Chondrocyte (in vitro differentiated cells): ENCODE data around the gene ACSM3. TPM values are rescaled to one million over a fixed set of nuclear protein-coding genes. Genes with fewer than 3 reads are reported as not detected.
"Not testable (repeated sequence)": the region's sequence is repeated elsewhere in the genome, so short reads cannot be mapped to it uniquely, and the experiment has no call there.

Source experiments
- DNase-seq: peaks from one replicate; pipeline ENCODE4 v3.0.0; 2021; ENCODE audit warnings: mixed read lengths, low spot score
- H3K27ac Mint-ChIP-seq: one replicate; pipeline ENCODE4 v1.8.0; 2021; ENCODE audit warnings: mild to moderate bottlenecking, moderate library complexity, mixed read lengths; ENCODE audit not compliant: unreplicated experiment
- H3K27me3 Mint-ChIP-seq: 2 replicates; pipeline ENCODE4 v1.8.0; 2021; ENCODE audit warnings: low read depth, mixed read lengths
- H3K36me3 Mint-ChIP-seq: 2 replicates; pipeline ENCODE4 v1.8.0; 2021; ENCODE audit warnings: low read depth, mixed read lengths
- H3K4me1 Mint-ChIP-seq: 2 replicates; pipeline ENCODE4 v1.8.0; 2021; ENCODE audit warnings: low read depth, mild to moderate bottlenecking, mixed read lengths
- H3K4me3 Mint-ChIP-seq: one replicate; pipeline ENCODE4 v1.8.0; 2021; ENCODE audit warnings: mild to moderate bottlenecking, moderate library complexity, mixed read lengths; ENCODE audit not compliant: unreplicated experiment
- H3K9me3 Mint-ChIP-seq: 2 replicates; pipeline ENCODE4 v1.8.0; 2021; ENCODE audit warnings: low read depth, mixed read lengths
- long read RNA-seq: library from polyadenylated mRNA; stranded (forward); transcript quantifications from one replicate; pipeline ENCODE4 v2.0.0, GENCODE V29; 2021
- total RNA-seq: library from RNA; stranded (reverse); gene quantifications from 3 replicates; pipeline ENCODE4 v1.2.1, GENCODE V29; 2021
- TF ChIP-seq, protein P1 (sequence below): fragments of 200-600 bp; sonication (generic); IDR thresholded peaks from 2 replicates; pipeline ENCODE4 v1.5.0; 2021; ENCODE audit warnings: antibody characterized with exemption, mild to moderate bottlenecking, moderate library complexity

Gene ACSM3
- total RNA-seq = 0.48 to 2.0 TPM (median 1.9 TPM) in 3 replicates
- long read RNA-seq, partial matches to known transcripts = 0 of 10 reads
- long read RNA-seq, other reads (novel, unspliced or antisense) = 9 of 10 reads

GRCh38 chr16:20763461-20764232, at the start of gene ACSM3:
ACSM3 (plus strand) TSS chr16:20764014; CDS start chr16:20770035, 6,021 bp downstream.
- Mint-ChIP-seq H3K4me1 (peaks cover 12% of the 10 kb centered on the region), H3K9me3 (peaks cover 8% of the 10 kb centered on the region), H3K27me3 (peaks cover 13% of the 10 kb centered on the region), H3K4me3 (peak within 1 kb of the TSS; percentile 82), H3K27ac (peak within 1 kb of the TSS; percentile 84), H3K36me3 (no peaks in the 10 kb centered on the region)
- TF ChIP-seq, protein P1, sequence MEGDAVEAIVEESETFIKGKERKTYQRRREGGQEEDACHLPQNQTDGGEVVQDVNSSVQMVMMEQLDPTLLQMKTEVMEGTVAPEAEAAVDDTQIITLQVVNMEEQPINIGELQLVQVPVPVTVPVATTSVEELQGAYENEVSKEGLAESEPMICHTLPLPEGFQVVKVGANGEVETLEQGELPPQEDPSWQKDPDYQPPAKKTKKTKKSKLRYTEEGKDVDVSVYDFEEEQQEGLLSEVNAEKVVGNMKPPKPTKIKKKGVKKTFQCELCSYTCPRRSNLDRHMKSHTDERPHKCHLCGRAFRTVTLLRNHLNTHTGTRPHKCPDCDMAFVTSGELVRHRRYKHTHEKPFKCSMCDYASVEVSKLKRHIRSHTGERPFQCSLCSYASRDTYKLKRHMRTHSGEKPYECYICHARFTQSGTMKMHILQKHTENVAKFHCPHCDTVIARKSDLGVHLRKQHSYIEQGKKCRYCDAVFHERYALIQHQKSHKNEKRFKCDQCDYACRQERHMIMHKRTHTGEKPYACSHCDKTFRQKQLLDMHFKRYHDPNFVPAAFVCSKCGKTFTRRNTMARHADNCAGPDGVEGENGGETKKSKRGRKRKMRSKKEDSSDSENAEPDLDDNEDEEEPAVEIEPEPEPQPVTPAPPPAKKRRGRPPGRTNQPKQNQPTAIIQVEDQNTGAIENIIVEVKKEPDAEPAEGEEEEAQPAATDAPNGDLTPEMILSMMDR = no peak
- no peak for DNase-seq

- not testable (repeated sequence) for H3K4me1 Mint-ChIP-seq, H3K27ac Mint-ChIP-seq, DNase-seq, H3K4me3 Mint-ChIP-seq, H3K27me3 Mint-ChIP-seq, H3K9me3 Mint-ChIP-seq, H3K36me3 Mint-ChIP-seq
Observed at GRCh38 chr16:20717718-20718117, 46.1 kb upstream of the ACSM3 start.

DNA sequence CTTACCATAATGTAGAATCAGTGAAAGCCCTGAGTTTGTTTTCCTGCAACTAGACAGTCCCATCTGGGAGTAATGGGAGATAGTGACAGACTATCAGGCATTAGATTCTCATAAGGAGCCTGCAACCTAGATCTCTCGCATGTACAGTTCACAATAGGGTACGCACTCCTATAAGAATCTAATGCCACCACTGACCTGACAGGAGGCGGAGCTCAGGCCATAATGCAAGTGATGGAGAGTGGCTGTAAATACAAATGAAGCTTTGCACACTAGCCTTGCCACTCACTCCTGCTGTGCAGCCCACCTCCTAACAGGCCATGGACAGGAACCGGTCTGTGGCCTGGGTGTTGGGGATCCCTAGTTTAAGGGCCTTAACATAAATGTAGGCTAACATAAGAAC, 43.6 kb upstream of the ACSM3 start:
- Mint-ChIP-seq H3K4me3 (no peak overlapping the region), H3K27me3 (no peaks in the 10 kb centered on the region), H3K36me3 (no peaks in the 10 kb centered on the region), H3K4me1 (no peaks in the 10 kb centered on the region), H3K27ac (no peak overlapping the region), H3K9me3 (peaks cover 8% of the 10 kb centered on the region)
- DNase-seq = no peak
- TF ChIP-seq, protein P1 = no peak

- DNase-seq = no peak
- H3K9me3 Mint-ChIP-seq = peaks cover 2% of the 10 kb centered on the region
- H3K27ac Mint-ChIP-seq = no peak overlapping the region
- H3K4me1 Mint-ChIP-seq = no peaks in the 10 kb centered on the region
- TF ChIP-seq, protein P1 = no peak
- no peak overlapping the region for H3K4me3 Mint-ChIP-seq
- no peaks in the 10 kb centered on the region for H3K36me3 Mint-ChIP-seq
- no peaks in the 10 kb centered on the region for H3K27me3 Mint-ChIP-seq
Observed at GRCh38 chr16:20726661-20727060, 37.2 kb upstream of the ACSM3 start.

GRCh38 chr16:20727181-20727580, 36.6 kb upstream of the ACSM3 start:
- no peaks in the 10 kb centered on the region for H3K36me3 Mint-ChIP-seq
- H3K4me1 Mint-ChIP-seq = no peaks in the 10 kb centered on the region
- TF ChIP-seq, protein P1 = no peak
- H3K27me3 Mint-ChIP-seq = no peaks in the 10 kb centered on the region
- peaks cover 2% of the 10 kb centered on the region for H3K9me3 Mint-ChIP-seq
- H3K27ac Mint-ChIP-seq = no peak overlapping the region
- H3K4me3 Mint-ChIP-seq = no peak overlapping the region
- DNase-seq = no peak

DNA sequence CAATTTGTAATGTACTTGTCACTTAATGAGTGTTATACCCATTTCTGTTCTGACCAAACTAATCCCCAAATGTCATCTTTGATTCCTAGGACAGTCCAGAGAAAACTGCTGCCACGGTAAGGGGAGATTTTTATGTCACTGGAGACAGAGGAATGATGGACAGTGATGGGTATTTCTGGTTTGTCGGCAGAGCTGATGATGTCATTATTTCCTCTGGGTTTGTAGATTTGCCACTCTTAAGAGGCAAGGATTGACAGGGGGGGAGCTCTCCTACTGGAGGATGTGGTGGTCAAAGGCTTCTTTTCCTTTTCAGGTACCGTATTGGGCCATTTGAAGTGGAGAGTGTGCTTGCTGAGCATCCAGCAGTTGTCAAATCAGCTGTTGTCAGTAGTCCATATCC, 34.7 kb upstream of the ACSM3 start:
- DNase-seq = no peak
- TF ChIP-seq, protein P1 = no peak
- Mint-ChIP-seq H3K27me3 (no peaks in the 10 kb centered on the region), H3K36me3 (peaks cover under 1% of the 10 kb centered on the region), H3K4me3 (no peak overlapping the region), H3K4me1 (no peaks in the 10 kb centered on the region), H3K27ac (no peak overlapping the region), H3K9me3 (peaks cover 2% of the 10 kb centered on the region)
